GM12872 (cell line): Measurements from ENCODE around the gene ANKS1A.

ENCODE experiments used
- CTCF ChIP-seq: IDR thresholded peaks from 3 replicates; pipeline ENCODE4 v1.5.1; 2011; ENCODE audit warnings: low read depth, mild to moderate bottlenecking, low read length, moderate library complexity; ENCODE audit not compliant: insufficient read depth

The ANKS1A gene

GRCh38 chr6:35037664-35038038 lies 148.6 kb downstream of the ANKS1A start:
- TF ChIP-seq CTCF: no peak

- no peak for TF ChIP-seq CTCF
These were observed 149.0 kb downstream of the ANKS1A start for GRCh38 chr6:35038076-35038475.

- TF ChIP-seq CTCF: no peak
These were observed 151.3 kb downstream of the ANKS1A start for GRCh38 chr6:35040398-35040797.

DNA sequence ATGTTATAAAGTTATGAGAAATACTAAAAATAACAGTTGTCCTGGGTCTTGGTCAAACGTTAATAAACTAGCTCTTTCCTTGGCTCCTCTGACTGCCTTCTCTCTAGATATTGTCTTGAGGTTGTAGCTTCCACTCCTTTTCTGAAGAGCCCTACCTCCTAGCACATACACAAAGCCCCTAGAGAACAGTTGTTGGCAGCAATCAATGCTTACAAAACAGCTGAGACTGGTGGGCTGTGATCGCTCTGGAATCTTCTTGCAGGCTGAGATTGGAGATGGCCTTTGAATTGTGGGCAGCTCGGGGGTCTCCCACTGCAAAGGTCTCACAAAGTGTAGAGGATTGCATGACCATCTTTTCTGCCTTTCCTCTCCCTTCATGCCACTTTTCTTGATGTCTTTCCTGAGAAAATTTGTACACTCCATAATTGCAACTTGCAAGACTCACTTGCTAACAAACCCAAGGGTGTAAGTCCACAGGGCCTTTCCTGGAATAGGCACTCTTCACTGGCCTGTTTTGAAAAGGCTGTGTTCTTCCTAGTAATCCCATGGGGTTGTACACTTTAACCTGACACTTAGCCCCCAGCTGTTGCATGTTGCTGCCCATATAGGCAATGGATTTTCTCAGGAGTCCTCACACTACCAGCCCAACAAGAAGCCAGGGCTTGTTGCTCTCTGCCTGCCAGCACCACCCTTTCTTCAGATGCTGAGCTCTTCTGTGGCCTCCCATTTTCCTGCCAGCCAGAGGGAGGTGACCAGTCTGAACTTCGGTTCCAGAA lies 152.2 kb downstream of the ANKS1A start:
- no peak for TF ChIP-seq CTCF

GRCh38 chr6:35042031-35042815 lies 153.2 kb downstream of the ANKS1A start:
- no peak for TF ChIP-seq CTCF

DNA sequence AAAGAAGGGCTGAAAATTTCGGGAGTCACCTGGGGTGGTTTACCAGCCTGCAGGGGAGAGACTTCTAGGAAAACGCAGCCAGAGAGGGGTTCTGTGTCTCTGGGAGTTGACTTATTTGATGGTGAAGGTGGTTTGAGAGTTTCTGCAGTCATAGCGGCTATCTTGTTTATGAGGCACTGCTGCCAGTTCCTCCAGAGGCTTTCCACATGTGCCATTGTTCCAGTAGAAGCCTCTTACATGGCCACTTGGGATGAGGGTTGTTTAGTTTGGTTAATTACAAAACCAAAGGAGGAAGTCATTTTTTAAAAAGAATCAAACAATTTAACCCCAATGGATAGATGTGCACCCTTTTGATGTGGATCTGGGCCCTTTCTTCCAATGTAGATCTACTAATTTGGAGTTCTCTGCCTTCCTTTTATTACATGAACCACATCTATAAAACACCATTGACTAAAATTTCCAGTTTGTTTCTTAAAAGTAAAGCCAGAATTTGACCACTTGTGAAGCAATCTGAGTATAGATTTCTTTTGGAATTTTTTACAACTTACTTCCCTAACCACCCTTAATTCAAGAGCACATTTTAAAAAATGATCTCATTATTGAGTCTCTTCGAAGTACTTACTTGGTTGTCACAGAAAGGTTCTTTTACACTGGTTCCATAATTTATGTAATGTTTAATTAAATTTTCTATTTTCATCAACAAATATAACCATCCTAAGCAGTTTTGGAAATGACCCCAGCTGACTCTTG lies 154.5 kb downstream of the ANKS1A start:
- TF ChIP-seq CTCF: no peak

DNA sequence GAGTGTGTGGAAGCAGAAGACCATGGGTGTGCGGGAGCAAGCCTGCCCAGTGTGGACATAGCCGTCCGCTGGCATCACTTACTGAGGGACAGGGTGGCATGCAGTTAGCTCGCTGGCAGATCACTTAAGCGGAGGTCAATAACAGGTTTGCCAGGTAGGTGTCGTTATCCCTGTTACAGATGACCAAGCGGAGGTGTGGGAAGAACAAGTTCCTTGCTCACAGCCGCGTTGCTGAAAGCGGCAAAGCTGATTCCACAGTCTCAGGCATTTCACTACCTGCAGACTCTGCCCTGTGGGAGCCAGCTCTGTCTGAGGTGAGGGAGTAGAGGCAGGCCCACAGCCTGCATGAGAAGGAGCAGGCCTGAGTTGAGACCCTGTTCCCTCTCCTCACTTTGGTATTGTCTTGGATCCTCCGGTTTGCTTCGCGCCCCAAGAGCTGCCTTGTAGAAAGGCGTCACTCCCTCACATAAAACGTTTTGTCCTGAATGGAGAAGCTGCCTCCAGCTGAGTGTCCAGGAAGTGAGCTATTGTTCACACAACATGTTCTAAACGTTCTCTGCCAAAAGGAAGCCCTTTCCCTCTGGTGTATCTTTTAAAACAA lies 155.2 kb downstream of the ANKS1A start:
- TF ChIP-seq CTCF: no peak
